Prostate gland (tissue), 2 donors: ENCODE results near the gene DLL1.

Experiments
- CTCF ChIP-seq, 4 experiments: fragments of 200-600 bp in 2 of 4; fragments of 450-650 bp in 2 of 4; sonication (generic) in 2 of 4; IDR thresholded peaks; 1 replicate in 3 of 4; 2 replicates in 1 of 4; pipeline ENCODE4 v1.5.1; 2016 to 2019; ENCODE audit warnings: antibody characterized with exemption in 4 of 4, mild to moderate bottlenecking in 2 of 4, moderate library complexity in 2 of 4
- POLR2A ChIP-seq: fragments of 450-650 bp; IDR thresholded peaks from one replicate; pipeline ENCODE4 v1.6.1; 2016; ENCODE audit warnings: antibody characterized with exemption, mild to moderate bottlenecking
- POLR2AphosphoS5 ChIP-seq: sonication (generic); formaldehyde crosslinking; IDR thresholded peaks from one replicate; pipeline ENCODE4 v1.6.1; 2017; ENCODE audit warnings: antibody characterized with exemption

- TF ChIP-seq CTCF (IDR thresholded peaks at IDR 0.05) (no peak), POLR2A (no peak), POLR2AphosphoS5 (no peak)
These were observed 28.3 kb downstream of the DLL1 start for GRCh38 chr6:170262489-170263088.
